ENCODE data around the gene MYO3B.

MYO3B gene

DNA sequence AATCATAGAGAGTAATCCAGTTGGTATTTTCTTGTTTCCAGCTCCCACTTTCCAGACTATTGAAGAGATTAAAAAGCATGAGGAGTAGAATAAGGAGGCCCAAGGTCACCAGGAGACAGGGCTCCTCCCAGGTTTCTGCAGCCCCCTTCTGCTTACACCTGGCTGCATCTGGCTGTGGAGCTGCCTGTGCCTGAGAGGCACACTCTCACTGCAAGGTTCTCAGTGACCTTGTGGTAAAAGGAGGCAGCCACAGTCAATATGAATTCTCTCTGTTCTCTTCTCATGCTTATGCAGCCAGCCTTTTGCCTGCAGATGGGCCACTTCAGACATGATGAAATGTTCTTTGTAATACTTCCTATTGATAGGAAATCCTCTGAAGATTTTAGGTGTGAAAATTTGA lies 233.7 kb downstream of the MYO3B start:
- H3K27ac ChIP-seq (ENCODE audit: low read depth, low read length), result no peak overlapping the region

DNA sequence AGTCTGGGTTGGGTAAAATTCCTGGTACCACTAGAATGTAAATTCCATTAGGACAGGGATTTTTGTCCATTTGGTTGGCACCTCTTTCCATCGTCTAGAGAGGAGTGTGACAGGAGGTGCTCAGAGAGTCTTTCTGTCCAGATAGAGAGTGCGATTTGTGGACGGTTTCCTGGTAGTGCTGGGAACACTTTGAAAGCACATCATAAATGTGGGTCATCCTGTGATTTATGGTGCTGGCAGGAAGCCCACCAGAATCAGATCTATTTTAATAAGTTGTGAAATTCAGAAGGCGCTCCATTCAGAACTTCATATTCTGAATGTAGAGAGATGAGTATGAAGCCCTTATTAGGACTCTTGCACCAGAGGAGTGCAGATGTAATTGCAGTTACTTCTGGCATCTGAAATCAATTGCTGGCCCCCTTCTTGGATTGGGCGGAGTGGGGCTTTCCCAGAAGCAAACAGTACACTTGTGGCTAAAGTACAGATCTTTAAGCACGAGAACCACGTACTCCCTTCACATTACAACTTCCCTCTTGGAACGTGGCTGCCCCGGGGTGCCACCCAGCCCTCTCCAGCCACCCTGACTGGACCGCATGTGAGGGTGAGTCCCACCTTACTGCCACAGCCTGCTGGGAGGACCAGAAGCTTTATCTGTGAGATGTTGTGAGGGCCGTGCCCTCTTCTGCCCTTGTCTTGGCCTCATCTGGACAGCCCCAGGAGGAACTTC lies 243.2 kb downstream of the MYO3B start:
- no peak for TF ChIP-seq EZH2phosphoT487 (IDR thresholded peaks at IDR 0.05; ENCODE audit: borderline replicate concordance, low read length)
- TF ChIP-seq, protein P1, sequence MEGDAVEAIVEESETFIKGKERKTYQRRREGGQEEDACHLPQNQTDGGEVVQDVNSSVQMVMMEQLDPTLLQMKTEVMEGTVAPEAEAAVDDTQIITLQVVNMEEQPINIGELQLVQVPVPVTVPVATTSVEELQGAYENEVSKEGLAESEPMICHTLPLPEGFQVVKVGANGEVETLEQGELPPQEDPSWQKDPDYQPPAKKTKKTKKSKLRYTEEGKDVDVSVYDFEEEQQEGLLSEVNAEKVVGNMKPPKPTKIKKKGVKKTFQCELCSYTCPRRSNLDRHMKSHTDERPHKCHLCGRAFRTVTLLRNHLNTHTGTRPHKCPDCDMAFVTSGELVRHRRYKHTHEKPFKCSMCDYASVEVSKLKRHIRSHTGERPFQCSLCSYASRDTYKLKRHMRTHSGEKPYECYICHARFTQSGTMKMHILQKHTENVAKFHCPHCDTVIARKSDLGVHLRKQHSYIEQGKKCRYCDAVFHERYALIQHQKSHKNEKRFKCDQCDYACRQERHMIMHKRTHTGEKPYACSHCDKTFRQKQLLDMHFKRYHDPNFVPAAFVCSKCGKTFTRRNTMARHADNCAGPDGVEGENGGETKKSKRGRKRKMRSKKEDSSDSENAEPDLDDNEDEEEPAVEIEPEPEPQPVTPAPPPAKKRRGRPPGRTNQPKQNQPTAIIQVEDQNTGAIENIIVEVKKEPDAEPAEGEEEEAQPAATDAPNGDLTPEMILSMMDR (IDR thresholded peaks at IDR 0.05; ENCODE audit: low read depth, low read length, poor library complexity, severe bottlenecking), result no peak
- Histone ChIP-seq H3K4me3 (ENCODE audit: low read length) (no peak overlapping the region), H3K79me2 (ENCODE audit: control insufficient read depth, low read length) (no peaks in the 10 kb centered on the region)

More for the DNA sequence above, 233.7 kb downstream of the MYO3B start:
- TF ChIP-seq EZH2phosphoT487 (IDR thresholded peaks at IDR 0.05; ENCODE audit: borderline replicate concordance, low read length), result no peak
- TF ChIP-seq, protein P1 (IDR thresholded peaks at IDR 0.05; ENCODE audit: low read depth, low read length, poor library complexity, severe bottlenecking), result no peak
- no peaks in the 10 kb centered on the region for H3K36me3 ChIP-seq (ENCODE audit: control insufficient read depth, low read length)
- no peaks in the 10 kb centered on the region for H3F3A ChIP-seq (ENCODE audit: control insufficient read depth, insufficient read depth)
- H3K4me3 ChIP-seq (ENCODE audit: low read length), result no peak overlapping the region
- H3K27me3 ChIP-seq (ENCODE audit: control insufficient read depth, low read length), result no peaks in the 10 kb centered on the region; the same call in 1 of the 2 replicates
- H3K9me3 ChIP-seq (ENCODE audit: control insufficient read depth, insufficient read depth, low read length), result no peaks in the 10 kb centered on the region
- H3K79me2 ChIP-seq (ENCODE audit: control insufficient read depth, low read length), result no peaks in the 10 kb centered on the region
- no peak overlapping the region for H3K4me2 ChIP-seq (ENCODE audit: low read length)
- no peaks in the 10 kb centered on the region for H3K9me2 ChIP-seq (replicated peaks; ENCODE audit: control insufficient read depth, low read length)
- no peaks in the 10 kb centered on the region for H4K20me1 ChIP-seq (ENCODE audit: control insufficient read depth, insufficient read depth, low read depth, low read length)
- H3K4me1 ChIP-seq (ENCODE audit: control insufficient read depth, low read length), result peaks cover 15% of the 10 kb centered on the region

DNA sequence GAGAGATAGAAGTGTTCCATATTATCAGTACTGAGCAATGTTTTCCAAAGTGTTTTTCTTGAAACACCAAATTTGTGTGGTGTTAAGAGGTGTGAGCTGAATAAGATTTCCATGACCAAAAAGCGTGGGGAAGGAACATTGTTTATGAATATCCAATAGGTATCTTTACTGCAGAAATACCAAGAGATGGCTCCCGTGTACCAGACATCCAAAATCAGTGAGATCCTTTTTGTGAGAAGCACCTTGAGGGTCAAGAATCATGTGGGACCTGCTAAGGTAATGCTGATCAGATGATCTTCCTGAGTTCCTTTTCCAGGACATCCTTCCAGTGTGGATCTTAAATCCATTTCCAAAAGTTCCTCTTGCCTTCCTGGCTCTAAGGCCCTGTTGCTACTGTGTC lies 246.0 kb downstream of the MYO3B start:
- Histone ChIP-seq H3K4me2 (ENCODE audit: low read length) (no peak overlapping the region), H3K79me2 (ENCODE audit: control insufficient read depth, low read length) (no peaks in the 10 kb centered on the region), H3K27me3 (ENCODE audit: control insufficient read depth, low read length) (peaks cover 23% of the 10 kb centered on the region; the same call in 1 of the 2 replicates), H3K27ac (ENCODE audit: low read depth, low read length) (no peak overlapping the region), H3K4me3 (ENCODE audit: low read length) (no peak overlapping the region), H3K9me2 (replicated peaks; ENCODE audit: control insufficient read depth, low read length) (no peaks in the 10 kb centered on the region), H3K4me1 (ENCODE audit: control insufficient read depth, low read length) (no peaks in the 10 kb centered on the region), H3K9me3 (ENCODE audit: control insufficient read depth, insufficient read depth, low read length) (no peaks in the 10 kb centered on the region), H3K36me3 (ENCODE audit: control insufficient read depth, low read length) (no peaks in the 10 kb centered on the region), H3F3A (ENCODE audit: control insufficient read depth, insufficient read depth) (no peaks in the 10 kb centered on the region), H4K20me1 (ENCODE audit: control insufficient read depth, insufficient read depth, low read depth, low read length) (no peaks in the 10 kb centered on the region)
- TF ChIP-seq EZH2phosphoT487 (IDR thresholded peaks at IDR 0.05; ENCODE audit: borderline replicate concordance, low read length), result no peak
- TF ChIP-seq, protein P1 (IDR thresholded peaks at IDR 0.05; ENCODE audit: low read depth, low read length, poor library complexity, severe bottlenecking), result no peak

More for the DNA sequence above, 243.2 kb downstream of the MYO3B start:
- Histone ChIP-seq H3K36me3 (ENCODE audit: control insufficient read depth, low read length) (no peaks in the 10 kb centered on the region), H3K9me2 (replicated peaks; ENCODE audit: control insufficient read depth, low read length) (no peaks in the 10 kb centered on the region), H3K4me2 (ENCODE audit: low read length) (no peak overlapping the region), H3K9me3 (ENCODE audit: control insufficient read depth, insufficient read depth, low read length) (no peaks in the 10 kb centered on the region), H4K20me1 (ENCODE audit: control insufficient read depth, insufficient read depth, low read depth, low read length) (no peaks in the 10 kb centered on the region), H3K4me1 (ENCODE audit: control insufficient read depth, low read length) (no peaks in the 10 kb centered on the region), H3K27me3 (ENCODE audit: control insufficient read depth, low read length) (peaks cover 21% of the 10 kb centered on the region; the same call in 1 of the 2 replicates), H3K27ac (ENCODE audit: low read depth, low read length) (no peak overlapping the region), H3F3A (ENCODE audit: control insufficient read depth, insufficient read depth) (no peaks in the 10 kb centered on the region)

All from DOHH2 (cell line).